HepG2 (cell line): ENCODE data around the gene SLC17A5.

Source experiments
- CTCF ChIP-seq: sonication (generic); formaldehyde crosslinking; IDR thresholded peaks from 2 replicates; pipeline ENCODE4 v1.5.0; 2020; ENCODE audit warnings: mild to moderate bottlenecking, missing genetic modification reagents, moderate library complexity
- ZBTB43 ChIP-seq: sonication (generic); formaldehyde crosslinking; conservative IDR thresholded peaks from 2 replicates; pipeline ENCODE4 v1.4.0; 2020; ENCODE audit warnings: missing genetic modification reagents

GRCh38 chr6:73579389-73579788 lies 74.4 kb downstream of the SLC17A5 start:
- TF ChIP-seq ZBTB43 (no peak), CTCF (CRISPR knock-in tag) (no peak)
